CD4-positive, CD25-positive, alpha-beta regulatory T cell (primary cell): ENCODE data around the gene PERM1. TPM values are rescaled to one million over a fixed set of nuclear protein-coding genes. Genes with fewer than 3 reads are reported as not detected.

ENCODE experiments used
- ATAC-seq, 2 donors: fragments of 150-1000 bp; cut with Tn5 transposase; one replicate each; pipeline ENCODE4 v1.10.0; 2021; ENCODE audit warnings: low read depth in 2 of 2, moderate number of reproducible peaks in 2 of 2, moderate library complexity in 1 of 2
- DNase-seq, 3 donors: peaks; one replicate each; pipeline versions ENCODE4 v3.0.0 to v3.0.0-alpha.2; 2012 to 2022; ENCODE audit warnings: mixed read lengths in 1 of 3
- H3K27ac ChIP-seq: one replicate; pipeline ENCODE4 v1.7.0; 2013; ENCODE audit warnings: mild to moderate bottlenecking, low read length; ENCODE audit not compliant: insufficient read depth, poor library complexity, severe bottlenecking
- H3K27me3 ChIP-seq: one replicate; pipeline ENCODE4 v1.7.0; 2013; ENCODE audit warnings: low read length; ENCODE audit not compliant: control insufficient read depth, insufficient read depth
- H3K36me3 ChIP-seq: one replicate; pipeline ENCODE4 v1.7.0; 2013; ENCODE audit warnings: mild to moderate bottlenecking, low read length, moderate library complexity; ENCODE audit not compliant: control insufficient read depth, insufficient read depth
- H3K4me1 ChIP-seq: 2 replicates; pipeline ENCODE4 v1.7.0; 2013; ENCODE audit warnings: mild to moderate bottlenecking, low read length; ENCODE audit not compliant: insufficient read depth, control insufficient read depth, poor library complexity, severe bottlenecking
- H3K4me3 ChIP-seq: one replicate; pipeline ENCODE4 v1.7.0; 2013; ENCODE audit warnings: low read depth, mild to moderate bottlenecking, low read length, moderate library complexity
- H3K9me3 ChIP-seq, 2 experiments: 1 replicate in 1 of 2; 2 replicates in 1 of 2; pipeline ENCODE4 v1.7.0; 2013; ENCODE audit warnings: low read length in 2 of 2, mild to moderate bottlenecking in 1 of 2, moderate library complexity in 1 of 2; ENCODE audit not compliant: control insufficient read depth in 2 of 2
- H3K27ac Mint-ChIP-seq, 3 donors: one replicate each; pipeline ENCODE4 v1.8.0; 2020 to 2022; ENCODE audit warnings: mild to moderate bottlenecking in 3 of 3, mixed read lengths in 3 of 3, moderate library complexity in 2 of 3
- H3K27me3 Mint-ChIP-seq: one replicate; pipeline ENCODE4 v1.8.0; 2022; ENCODE audit warnings: mild to moderate bottlenecking, mixed read lengths
- H3K36me3 Mint-ChIP-seq: one replicate; pipeline ENCODE4 v1.8.0; 2020; ENCODE audit warnings: mixed read lengths
- H3K4me1 Mint-ChIP-seq, 4 donors: one replicate each; pipeline ENCODE4 v1.8.0; 2020 to 2022; ENCODE audit warnings: mixed read lengths in 4 of 4, mild to moderate bottlenecking in 1 of 4
- H3K4me3 Mint-ChIP-seq, 4 donors: one replicate each; pipeline ENCODE4 v1.8.0; 2020 to 2022; ENCODE audit warnings: mild to moderate bottlenecking in 4 of 4, mixed read lengths in 4 of 4, moderate library complexity in 3 of 4
- H3K9me3 Mint-ChIP-seq, 7 donors: one replicate each; pipeline ENCODE4 v1.8.0; 2020 to 2022; ENCODE audit warnings: mixed read lengths in 7 of 7, mild to moderate bottlenecking in 3 of 7, moderate library complexity in 2 of 7
- polyA plus RNA-seq, 4 donors: library from polyadenylated mRNA; unstranded; fragments of 300-500 nt; fragmentation: Illumina TruSeq; gene quantifications; one replicate each; pipeline ENCODE4 v1.2.3, GENCODE V29; 2021
- total RNA-seq: library from RNA; stranded (reverse); gene quantifications from one replicate; pipeline ENCODE4 v1.2.3, GENCODE V29; 2022

Gene PERM1
- total and polyA plus RNA-seq, 5 donors from 2014 or later = not detected

DNA sequence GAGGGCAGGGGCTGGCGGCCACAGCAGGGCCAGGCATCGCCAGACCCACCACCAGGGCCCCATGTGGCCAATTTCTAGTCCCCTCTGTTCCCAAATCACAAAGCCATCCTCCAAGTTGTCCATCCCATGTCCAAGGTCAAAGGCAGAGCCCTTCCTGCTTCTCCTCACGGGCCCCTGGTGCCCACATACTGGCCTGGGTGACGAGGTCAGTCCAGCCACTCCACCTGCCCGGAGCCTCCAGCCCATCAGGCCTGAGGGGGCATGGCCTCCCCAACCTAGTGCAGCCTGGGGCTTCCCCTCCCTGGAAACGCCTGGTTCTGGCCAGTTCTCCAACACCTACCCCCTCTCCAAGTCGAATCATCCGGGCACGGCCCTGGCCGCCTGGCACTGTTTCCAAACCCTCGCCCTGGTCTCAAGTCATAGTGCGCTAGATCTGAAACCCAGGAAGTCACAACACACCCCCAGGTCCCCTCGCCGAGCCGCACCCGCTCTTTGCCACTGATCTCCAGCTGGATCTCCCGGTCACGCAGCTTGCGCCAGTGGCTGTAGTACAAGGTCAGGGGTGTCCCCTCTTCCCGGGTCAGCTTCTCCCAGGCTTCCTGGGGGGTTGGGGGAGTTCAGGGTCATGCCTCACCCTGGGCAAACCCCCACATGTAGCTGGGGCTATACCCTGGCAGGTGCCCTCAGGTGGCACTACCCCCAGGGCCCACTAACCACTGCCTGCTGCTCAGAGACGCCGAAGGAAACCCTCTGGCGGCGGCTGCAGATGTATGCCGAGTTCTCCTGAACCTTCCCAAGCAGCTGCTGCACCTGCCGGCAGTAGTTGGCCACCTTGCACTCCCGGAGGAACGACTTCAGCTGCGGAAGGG lies 36.0 kb downstream of the PERM1 start:
- ATAC-seq = no peak
- H3K4me3 ChIP-seq = no peak overlapping the region
- H3K9me3 Mint-ChIP-seq = peaks cover 0 to 1% (median 0%) of the 10 kb centered on the region in 7 donors
- peaks cover 0 to 9% (median under 1%) of the 10 kb centered on the region in 4 donors for H3K4me1 Mint-ChIP-seq
- H3K4me1 ChIP-seq = peaks cover 21% of the 10 kb centered on the region
- H3K36me3 ChIP-seq = peaks cover 35% of the 10 kb centered on the region
- H3K27ac Mint-ChIP-seq = no peak overlapping the region
- DNase-seq = no peak
- H3K4me3 Mint-ChIP-seq = peak overlapping the region in 1 of 4 donors; percentile 10
- no peaks in the 10 kb centered on the region for H3K27me3 ChIP-seq
- H3K9me3 ChIP-seq = no peaks in the 10 kb centered on the region
- no peak overlapping the region for H3K27ac ChIP-seq
- H3K27me3 Mint-ChIP-seq = peaks cover 10% of the 10 kb centered on the region
- peaks cover 31% of the 10 kb centered on the region for H3K36me3 Mint-ChIP-seq

DNA sequence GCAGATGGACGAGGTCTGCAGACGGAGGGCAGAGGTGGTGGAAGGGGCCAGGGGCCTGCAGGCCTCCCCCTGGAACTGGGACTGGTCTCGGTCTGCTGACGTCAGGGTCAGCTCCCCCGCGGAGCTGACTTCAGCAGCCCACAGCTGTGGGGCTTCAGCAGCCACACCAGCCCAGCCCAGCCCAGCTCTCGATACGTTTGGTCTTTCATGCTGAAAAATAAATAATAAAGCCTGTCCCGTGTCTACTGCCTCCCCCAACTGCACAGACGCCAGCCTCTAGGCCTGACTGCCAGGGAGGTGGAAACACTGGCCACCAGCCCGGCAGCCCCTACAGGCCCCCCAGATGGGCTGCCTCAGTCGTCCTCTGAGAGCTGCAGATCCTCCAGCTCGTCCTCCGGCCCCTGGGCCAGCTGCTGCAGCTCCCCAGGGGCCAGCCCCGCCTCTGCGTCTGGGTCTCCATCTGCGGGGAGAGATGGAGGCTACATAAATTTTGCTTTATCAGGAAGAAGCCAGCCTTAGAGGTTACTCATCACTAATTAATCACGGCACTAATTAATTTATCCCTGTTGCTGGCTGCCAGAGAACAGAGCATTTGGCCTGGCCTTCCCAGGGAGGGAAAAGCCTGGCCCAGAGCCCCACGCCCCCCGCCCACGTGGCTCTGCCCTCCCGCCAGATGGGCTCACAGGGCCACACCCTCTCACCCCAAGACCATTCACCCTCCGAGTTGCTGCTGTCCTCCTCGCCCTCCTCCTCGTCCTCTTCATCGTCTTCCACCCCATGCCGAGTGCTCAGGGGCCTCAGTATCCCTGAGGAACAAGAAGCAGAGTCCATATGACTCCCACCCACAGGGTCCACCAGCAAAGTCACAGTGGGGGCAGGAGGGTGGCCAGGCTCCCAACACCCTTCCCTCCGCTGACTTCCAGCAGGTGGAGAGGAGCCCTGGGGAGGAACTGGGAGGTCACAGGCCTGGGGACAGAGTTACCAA lies 37.3 kb downstream of the PERM1 start:
- H3K4me3 Mint-ChIP-seq = peak overlapping the region in 1 of 4 donors; percentile 41
- no peak for ATAC-seq

DNA sequence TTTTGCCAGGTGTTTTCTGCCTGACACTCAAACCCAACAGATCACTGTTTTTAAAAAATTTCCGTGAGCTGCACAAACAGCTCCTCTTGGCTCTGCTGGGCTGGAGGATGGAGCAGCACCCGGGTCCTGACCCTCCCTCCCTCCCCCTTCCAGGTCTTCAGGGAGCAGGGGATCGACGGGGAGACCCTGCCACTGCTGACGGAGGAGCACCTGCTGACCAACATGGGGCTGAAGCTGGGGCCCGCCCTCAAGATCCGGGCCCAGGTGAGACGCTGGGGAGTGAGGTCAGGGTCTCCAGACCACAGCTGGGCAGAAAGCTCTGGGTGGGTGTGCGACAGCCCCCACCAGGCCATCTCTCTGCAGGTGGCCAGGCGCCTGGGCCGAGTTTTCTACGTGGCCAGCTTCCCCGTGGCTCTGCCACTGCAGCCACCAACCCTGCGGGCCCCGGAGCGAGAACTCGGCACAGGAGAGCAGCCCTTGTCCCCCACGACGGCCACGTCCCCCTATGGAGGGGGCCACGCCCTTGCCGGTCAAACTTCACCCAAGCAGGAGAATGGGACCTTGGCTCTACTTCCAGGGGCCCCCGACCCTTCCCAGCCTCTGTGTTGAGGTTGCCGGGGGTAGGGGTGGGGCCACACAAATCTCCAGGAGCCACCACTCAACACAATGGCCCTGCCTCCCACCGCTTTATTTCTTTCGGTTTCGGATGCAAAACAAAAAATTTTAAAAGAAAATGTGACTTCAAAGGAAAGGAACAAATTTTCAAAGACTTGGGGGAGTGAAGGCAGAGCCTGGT lies 38.1 kb downstream of the PERM1 start:
- Mint-ChIP-seq H3K9me3 (no peaks in the 10 kb centered on the region), H3K36me3 (peaks cover 15% of the 10 kb centered on the region), H3K27ac (no peak overlapping the region), H3K4me3 (peak overlapping the region in 1 of 4 donors; percentile 31), H3K4me1 (peaks cover 0 to 13% (median 0%) of the 10 kb centered on the region in 4 donors), H3K27me3 (peaks cover 15% of the 10 kb centered on the region)
- H3K36me3 ChIP-seq = peaks cover 14% of the 10 kb centered on the region
- H3K9me3 ChIP-seq = no peaks in the 10 kb centered on the region
- no peak overlapping the region for H3K27ac ChIP-seq
- H3K27me3 ChIP-seq = no peaks in the 10 kb centered on the region
- H3K4me1 ChIP-seq = peaks cover 27% of the 10 kb centered on the region
- no peak for DNase-seq
- H3K4me3 ChIP-seq = no peak overlapping the region
- no peak for ATAC-seq

More for the DNA sequence above, 37.3 kb downstream of the PERM1 start:
- Mint-ChIP-seq H3K27me3 (peaks cover 15% of the 10 kb centered on the region), H3K9me3 (no peaks in the 10 kb centered on the region), H3K4me1 (peaks cover 0 to 11% (median 0%) of the 10 kb centered on the region in 4 donors), H3K27ac (no peak overlapping the region), H3K36me3 (peaks cover 19% of the 10 kb centered on the region)
- no peaks in the 10 kb centered on the region for H3K9me3 ChIP-seq
- no peak for DNase-seq
- H3K4me3 ChIP-seq = no peak overlapping the region
- H3K36me3 ChIP-seq = peaks cover 23% of the 10 kb centered on the region
- H3K27me3 ChIP-seq = no peaks in the 10 kb centered on the region
- H3K27ac ChIP-seq = no peak overlapping the region
- peaks cover 27% of the 10 kb centered on the region for H3K4me1 ChIP-seq

DNA sequence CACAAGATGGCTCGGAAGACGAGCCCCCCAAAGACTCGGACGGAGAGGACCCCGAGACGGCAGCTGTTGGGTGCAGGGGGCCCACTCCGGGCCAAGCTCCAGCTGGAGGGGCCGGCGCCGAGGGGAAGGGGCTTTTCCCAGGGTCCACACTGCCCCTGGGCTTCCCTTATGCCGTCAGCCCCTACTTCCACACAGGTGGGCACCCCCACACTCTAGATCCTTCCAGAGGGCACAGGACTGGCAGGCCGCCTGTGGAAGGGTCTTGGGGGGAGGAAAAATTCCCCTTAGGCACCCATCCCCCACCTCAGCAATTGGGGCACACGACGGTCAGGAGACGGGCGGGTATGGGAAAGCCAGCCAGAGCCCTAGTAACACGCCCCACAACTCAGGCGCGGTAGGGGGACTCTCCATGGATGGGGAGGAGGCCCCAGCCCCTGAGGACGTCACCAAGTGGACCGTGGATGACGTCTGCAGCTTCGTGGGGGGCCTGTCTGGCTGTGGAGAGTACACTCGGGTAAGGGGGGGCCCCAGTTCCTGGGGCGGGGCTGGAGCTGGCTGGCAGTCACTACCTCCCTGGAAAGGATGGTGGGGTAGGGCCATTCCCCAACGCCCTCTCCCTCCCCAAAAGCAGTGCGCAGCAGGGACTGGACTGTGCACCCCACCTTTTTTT lies 38.9 kb downstream of the PERM1 start:
- H3K27ac Mint-ChIP-seq = no peak overlapping the region
- H3K9me3 ChIP-seq = no peaks in the 10 kb centered on the region
- peaks cover 10% of the 10 kb centered on the region for H3K36me3 ChIP-seq
- no peaks in the 10 kb centered on the region for H3K9me3 Mint-ChIP-seq
- DNase-seq = no peak
- no peak overlapping the region for H3K4me3 ChIP-seq
- peaks cover 15% of the 10 kb centered on the region for H3K36me3 Mint-ChIP-seq
- H3K27ac ChIP-seq = no peak overlapping the region
- peak overlapping the region in 2 of 4 donors; percentile 25 to 31 for H3K4me3 Mint-ChIP-seq
- H3K4me1 Mint-ChIP-seq = peaks cover 0 to 13% (median 0%) of the 10 kb centered on the region in 4 donors
- peaks cover 22% of the 10 kb centered on the region for H3K27me3 Mint-ChIP-seq
- H3K27me3 ChIP-seq = no peaks in the 10 kb centered on the region
- ATAC-seq = no peak
- H3K4me1 ChIP-seq = peaks cover 27% of the 10 kb centered on the region

DNA sequence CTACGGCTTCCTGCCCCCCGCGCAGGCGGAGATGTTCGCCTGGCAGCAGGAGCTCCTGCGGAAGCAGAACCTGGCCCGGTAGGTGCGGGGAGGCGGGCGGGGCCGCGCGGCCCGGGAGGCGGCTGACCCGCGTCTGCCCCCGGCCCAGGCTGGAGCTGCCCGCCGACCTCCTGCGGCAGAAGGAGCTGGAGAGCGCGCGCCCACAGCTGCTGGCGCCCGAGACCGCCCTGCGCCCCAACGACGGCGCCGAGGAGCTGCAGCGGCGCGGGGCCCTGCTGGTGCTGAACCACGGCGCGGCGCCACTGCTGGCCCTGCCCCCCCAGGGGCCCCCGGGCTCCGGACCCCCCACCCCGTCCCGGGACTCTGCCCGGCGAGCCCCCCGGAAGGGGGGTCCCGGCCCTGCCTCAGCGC lies 39.5 kb downstream of the PERM1 start:
- Histone ChIP-seq H3K4me1 (peaks cover 27% of the 10 kb centered on the region), H3K27ac (no peak overlapping the region), H3K36me3 (peaks cover 5% of the 10 kb centered on the region), H3K4me3 (no peak overlapping the region), H3K27me3 (no peaks in the 10 kb centered on the region), H3K9me3 (no peaks in the 10 kb centered on the region)
- ATAC-seq = no peak
- Mint-ChIP-seq H3K27me3 (peaks cover 26% of the 10 kb centered on the region), H3K4me1 (peaks cover 0 to 13% (median 0%) of the 10 kb centered on the region in 4 donors), H3K9me3 (no peaks in the 10 kb centered on the region), H3K27ac (no peak overlapping the region), H3K4me3 (no peak overlapping the region), H3K36me3 (peaks cover 15% of the 10 kb centered on the region)
- no peak for DNase-seq

DNA sequence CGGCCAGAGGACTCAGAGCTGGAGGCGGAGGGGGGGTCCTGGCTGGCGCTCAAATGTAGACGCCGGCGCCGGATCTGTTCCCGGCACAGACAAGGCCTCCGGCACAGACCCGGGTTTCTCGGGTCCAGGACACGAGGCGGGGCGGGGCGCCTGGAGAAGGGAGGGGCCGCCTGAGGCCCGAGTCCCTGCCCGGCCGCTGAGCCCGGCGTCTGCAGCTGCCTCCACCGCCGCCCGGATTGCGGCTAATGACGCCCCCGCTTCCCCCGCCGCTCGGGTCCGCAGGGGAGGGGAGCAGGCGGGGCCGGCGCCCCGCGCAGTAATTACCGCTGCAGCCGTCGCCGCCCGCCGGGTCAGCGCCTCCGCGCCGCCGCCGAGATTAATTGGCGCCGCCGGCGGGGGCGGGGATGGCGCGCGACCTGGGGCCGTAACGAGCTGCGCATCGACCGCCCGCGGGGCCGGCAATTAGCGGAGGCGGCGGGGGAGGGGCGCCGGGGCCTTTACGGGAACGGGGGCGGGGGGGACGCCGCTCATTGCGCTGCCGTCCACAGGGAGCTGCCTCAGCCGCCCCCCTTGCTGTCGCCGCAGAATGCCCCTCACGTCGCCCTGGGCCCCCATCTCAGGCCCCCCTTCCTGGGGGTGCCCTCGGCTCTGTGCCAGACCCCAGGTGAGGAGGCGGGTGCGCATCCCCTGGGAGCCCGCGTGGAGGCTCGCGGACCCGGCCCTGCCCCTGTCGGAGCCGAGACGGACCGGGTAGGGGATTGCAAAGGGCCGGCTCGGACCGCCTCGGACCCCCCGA lies 40.1 kb downstream of the PERM1 start:
- no peaks in the 10 kb centered on the region for H3K27me3 ChIP-seq
- H3K4me1 Mint-ChIP-seq = peaks cover 0 to 13% (median 0%) of the 10 kb centered on the region in 4 donors
- peak in 1 of 3 donors; percentile 12 for DNase-seq
- H3K27ac ChIP-seq = no peak overlapping the region
- no peaks in the 10 kb centered on the region for H3K9me3 Mint-ChIP-seq
- H3K36me3 ChIP-seq = no peaks in the 10 kb centered on the region
- H3K36me3 Mint-ChIP-seq = peaks cover 9% of the 10 kb centered on the region
- H3K4me3 ChIP-seq = no peak overlapping the region
- H3K4me1 ChIP-seq = peaks cover 27% of the 10 kb centered on the region
- peaks cover 26% of the 10 kb centered on the region for H3K27me3 Mint-ChIP-seq
- H3K4me3 Mint-ChIP-seq = peak overlapping the region; percentile 70 to 84 (median 76)
- no peak for ATAC-seq
- H3K27ac Mint-ChIP-seq = no peak overlapping the region
- no peaks in the 10 kb centered on the region for H3K9me3 ChIP-seq
